ENCODE data around the gene LXN.
A peak's percentile ranks its signal among the peaks of the same experiment; 100 is the strongest.
"Not testable (repeated sequence)": the region's sequence is repeated elsewhere in the genome, so short reads cannot be mapped to it uniquely, and the experiment has no call there.

The LXN gene

DNA sequence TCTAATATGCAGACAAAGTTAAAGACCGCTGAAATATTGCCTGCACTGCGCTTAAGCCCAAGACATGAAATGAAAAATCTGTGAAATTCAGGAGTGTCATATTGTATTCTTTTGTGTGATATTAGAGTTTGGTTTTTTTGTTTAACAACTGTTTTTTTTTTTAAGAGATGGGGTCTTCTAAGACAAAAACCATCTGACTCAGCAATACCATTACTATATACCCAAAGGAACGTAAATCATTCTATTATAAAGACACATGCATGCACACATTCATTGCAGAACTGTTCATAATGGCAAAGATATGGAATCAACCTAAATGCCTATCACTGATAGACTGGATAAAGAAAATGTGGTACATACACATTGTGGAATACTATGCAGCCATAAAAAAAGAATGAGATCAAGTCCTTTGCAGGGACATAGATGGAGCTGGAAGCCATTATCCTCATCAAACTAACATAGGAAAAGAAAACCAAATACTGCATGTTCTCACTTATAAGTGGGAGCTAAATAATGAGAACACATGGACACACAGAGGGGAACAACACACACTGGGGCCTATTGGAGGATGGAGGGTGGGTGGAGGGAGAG lies 21.5 kb upstream of the LXN start:
- H3K36me3 Mint-ChIP-seq (ENCODE audit: low read depth): peaks cover 54% of the 10 kb centered on the region
- DNase-seq, H3K27me3 Mint-ChIP-seq, H3K4me3 Mint-ChIP-seq, H3K27ac Mint-ChIP-seq, H3K4me1 Mint-ChIP-seq, H3K9me3 Mint-ChIP-seq, ATAC-seq: not testable (repeated sequence)

DNA sequence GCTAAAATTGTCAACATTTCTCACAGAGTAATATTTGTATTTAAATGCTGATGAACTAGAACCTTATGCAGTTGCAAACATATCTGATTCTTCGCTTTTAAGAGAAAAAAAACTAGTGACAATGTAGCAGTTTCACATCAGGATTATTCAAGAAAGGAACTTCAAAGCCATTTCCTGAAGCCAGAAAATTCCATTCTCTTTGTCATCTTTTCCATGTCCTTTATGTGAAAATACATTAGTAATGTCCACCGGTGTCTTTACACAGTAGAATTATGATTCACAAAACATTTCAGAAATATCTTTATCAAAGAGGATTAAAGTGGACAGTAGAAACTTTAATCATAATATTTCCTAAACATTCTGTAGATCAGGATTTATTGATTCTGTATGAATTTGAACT lies 12.7 kb upstream of the LXN start:
- H3K27ac Mint-ChIP-seq: no peak overlapping the region

DNA sequence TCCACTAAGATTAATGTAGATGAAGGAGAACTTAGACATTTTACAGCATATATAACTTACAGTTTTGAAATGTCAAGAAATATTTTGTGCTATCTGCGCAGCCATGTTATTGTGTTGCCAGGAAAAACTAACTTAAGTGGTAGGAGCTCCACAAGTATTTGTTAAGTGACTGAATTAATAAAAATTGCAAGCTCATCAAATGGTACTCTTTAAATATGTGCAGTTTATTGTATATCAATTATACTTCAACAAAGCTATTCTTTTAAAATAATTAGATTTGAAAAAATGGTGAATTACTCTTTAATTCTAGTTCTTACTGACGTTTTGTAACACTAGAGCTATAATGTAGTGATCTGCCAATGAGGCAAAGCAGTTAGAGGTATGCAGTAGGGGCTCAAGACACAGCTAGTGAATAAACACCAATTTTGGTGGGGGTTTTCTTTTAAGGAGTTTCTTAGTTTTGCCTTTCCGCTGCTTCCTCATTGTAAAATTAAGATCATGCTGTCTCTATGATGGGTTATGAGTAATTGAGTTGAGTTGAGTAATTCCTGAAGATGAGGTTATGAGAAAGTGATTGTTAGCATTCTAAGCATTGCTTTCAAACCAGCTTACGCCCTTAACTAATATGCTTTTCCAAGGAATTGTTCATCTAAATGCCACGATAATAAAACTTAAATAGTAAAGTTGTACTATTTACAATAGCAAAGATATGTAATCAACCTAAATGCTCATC lies 10.9 kb upstream of the LXN start:
- Mint-ChIP-seq H3K4me1 (peaks cover 2% of the 10 kb centered on the region), H3K9me3 (no peaks in the 10 kb centered on the region), H3K27ac (no peak overlapping the region), H3K4me3 (no peak overlapping the region), H3K27me3 (no peaks in the 10 kb centered on the region), H3K36me3 (ENCODE audit: low read depth) (peaks cover 22% of the 10 kb centered on the region)
- ATAC-seq (no peak), DNase-seq (no peak)

More for the DNA sequence above, 12.7 kb upstream of the LXN start:
- peaks cover 2% of the 10 kb centered on the region for H3K4me1 Mint-ChIP-seq
- ATAC-seq (no peak), DNase-seq (no peak)
- H3K9me3 Mint-ChIP-seq: no peaks in the 10 kb centered on the region
- peaks cover 24% of the 10 kb centered on the region for H3K36me3 Mint-ChIP-seq (ENCODE audit: low read depth)
- H3K27me3 Mint-ChIP-seq: no peaks in the 10 kb centered on the region
- no peak overlapping the region for H3K4me3 Mint-ChIP-seq

DNA sequence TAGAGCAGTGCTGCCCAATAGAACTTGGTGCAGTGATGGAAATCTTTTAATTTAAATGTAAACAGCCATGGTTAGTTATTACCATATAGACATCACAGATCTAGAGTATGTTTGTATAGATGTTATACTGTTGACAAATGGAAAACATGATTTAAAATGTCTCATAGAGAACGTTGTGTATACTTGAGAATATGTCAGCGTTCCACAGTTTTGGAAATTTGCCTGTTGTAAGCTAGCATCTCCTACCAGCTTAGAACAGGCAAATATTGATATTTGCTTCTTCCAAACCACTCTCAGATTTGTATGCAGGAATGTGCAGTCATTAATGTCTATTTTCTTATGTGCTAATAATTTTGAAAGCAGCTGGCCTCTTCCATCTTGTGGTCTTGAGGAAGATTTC lies 8.4 kb upstream of the LXN start:
- DNase-seq (no peak), ATAC-seq (no peak)
- peaks cover 2% of the 10 kb centered on the region for H3K4me1 Mint-ChIP-seq
- no peaks in the 10 kb centered on the region for H3K9me3 Mint-ChIP-seq
- no peak overlapping the region for H3K4me3 Mint-ChIP-seq
- peaks cover 26% of the 10 kb centered on the region for H3K36me3 Mint-ChIP-seq (ENCODE audit: low read depth)
- no peak overlapping the region for H3K27ac Mint-ChIP-seq
- H3K27me3 Mint-ChIP-seq: no peaks in the 10 kb centered on the region

DNA sequence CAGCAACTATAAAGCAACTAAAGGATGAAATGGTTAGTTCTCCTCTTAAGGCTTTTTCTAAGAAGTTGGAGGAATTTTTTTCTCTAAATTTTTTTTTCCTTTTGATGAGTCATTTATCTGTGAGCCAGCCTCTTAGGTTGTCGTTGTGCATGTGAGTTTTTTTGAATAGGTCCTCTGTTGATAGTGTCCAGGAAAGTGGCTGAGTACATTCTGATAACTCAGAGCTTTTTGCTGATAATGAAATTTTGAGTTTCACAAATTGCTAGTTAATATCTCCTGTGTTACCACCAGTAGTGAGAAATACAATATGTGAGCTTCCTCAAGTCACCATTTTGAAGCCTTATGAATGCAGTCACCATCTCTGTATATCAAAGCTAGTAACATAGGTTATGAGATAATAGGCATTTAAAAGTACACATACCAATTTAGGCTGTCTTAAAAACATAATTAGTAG lies 7.1 kb upstream of the LXN start:
- Mint-ChIP-seq H3K27me3 (no peaks in the 10 kb centered on the region), H3K4me1 (no peaks in the 10 kb centered on the region), H3K9me3 (no peaks in the 10 kb centered on the region), H3K4me3 (no peak overlapping the region), H3K27ac (no peak overlapping the region), H3K36me3 (ENCODE audit: low read depth) (peaks cover 20% of the 10 kb centered on the region)
- DNase-seq (no peak), ATAC-seq (no peak)

DNA sequence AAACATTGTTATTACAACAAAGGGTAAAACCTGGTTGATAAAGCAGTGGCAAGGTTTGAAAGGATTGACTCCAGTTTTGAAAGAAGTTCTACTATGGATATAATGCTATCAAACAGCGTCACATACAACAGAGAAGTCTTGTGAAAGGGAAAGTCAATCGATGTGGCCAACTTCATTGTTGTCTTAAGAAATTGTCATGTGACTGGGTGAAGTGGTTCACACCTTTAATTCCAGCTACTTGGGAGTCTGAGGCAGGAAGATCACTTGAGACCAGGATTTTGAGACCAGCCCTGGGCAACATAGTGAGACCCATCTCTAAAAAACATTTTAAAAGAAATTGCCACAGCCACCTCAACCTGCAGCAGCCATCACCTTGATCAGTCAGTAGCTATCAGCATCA lies 6.2 kb upstream of the LXN start:
- no peak for DNase-seq
- Mint-ChIP-seq H3K27me3 (no peaks in the 10 kb centered on the region), H3K36me3 (ENCODE audit: low read depth) (peaks cover 19% of the 10 kb centered on the region), H3K9me3 (no peaks in the 10 kb centered on the region), H3K4me1 (no peaks in the 10 kb centered on the region), H3K27ac (no peak overlapping the region), H3K4me3 (no peak overlapping the region)
- no peak for ATAC-seq

DNA sequence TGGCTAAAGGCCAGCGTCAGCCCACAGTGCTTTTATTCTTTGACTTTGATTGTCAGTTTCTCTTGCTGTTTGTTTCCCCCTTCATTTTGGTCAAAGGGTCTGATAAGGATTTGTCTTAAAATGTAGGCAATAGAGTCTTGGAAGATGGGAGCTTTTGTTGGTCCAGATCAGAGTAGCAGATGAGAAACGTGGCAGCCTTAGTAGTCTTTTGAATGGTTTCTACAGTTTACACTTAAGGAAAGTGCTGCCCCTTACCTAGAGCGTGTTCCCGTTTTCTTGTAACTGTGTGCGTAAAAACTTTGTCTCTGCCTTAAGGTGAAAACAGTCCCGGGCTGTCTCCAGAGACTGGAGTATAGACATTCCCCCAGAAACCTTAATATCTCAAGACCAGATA lies 630 bp downstream of the LXN start:
- no peak for ATAC-seq
- Mint-ChIP-seq H3K36me3 (ENCODE audit: low read depth) (peaks cover 33% of the 10 kb centered on the region), H3K9me3 (no peaks in the 10 kb centered on the region), H3K27me3 (no peaks in the 10 kb centered on the region), H3K27ac (peak overlapping the region; percentile 74), H3K4me1 (peaks cover 15% of the 10 kb centered on the region), H3K4me3 (peak overlapping the region; percentile 90)
- no peak for DNase-seq

DNA sequence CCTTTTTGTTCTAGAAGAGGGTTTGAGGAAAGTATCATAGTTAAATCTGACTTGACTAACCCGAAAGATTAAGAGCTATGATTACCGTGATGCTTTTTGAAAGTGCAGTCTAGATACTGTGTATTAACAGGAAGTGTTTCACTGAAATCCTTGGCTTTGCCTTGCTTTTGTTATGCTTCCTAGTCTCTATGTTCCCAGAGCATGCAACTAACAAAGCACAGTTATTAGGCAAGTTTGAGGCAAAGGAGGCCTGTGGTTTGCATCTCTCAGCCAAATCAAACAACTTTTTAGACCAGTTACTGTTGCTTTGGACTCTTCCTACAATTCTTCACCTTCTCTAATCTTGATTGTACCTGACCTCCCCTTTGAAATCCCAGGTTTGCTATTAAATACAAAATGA lies 3.9 kb downstream of the LXN start:
- Mint-ChIP-seq H3K27ac (no peak overlapping the region), H3K27me3 (no peaks in the 10 kb centered on the region), H3K4me3 (no peak overlapping the region), H3K36me3 (ENCODE audit: low read depth) (peaks cover 50% of the 10 kb centered on the region), H3K9me3 (no peaks in the 10 kb centered on the region), H3K4me1 (peaks cover 15% of the 10 kb centered on the region)
- no peak for DNase-seq
- ATAC-seq: no peak

DNA sequence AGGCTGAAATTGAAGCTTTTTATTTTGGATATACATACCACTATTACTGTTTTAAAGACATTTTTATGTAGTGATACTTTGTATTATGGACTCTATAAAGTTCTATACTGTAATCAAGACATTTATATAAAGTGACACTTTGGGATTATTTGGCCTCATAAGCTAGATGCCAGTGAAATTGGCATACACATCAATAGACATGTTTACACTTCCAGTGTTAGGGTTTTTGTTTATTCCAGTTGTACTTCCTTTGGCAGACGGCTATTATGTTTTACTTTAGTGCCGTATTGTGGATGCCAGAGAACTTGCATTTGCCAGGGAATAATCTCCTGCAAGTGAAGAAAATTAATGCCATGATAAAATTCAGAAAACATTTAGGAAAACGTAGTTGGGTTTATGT lies 6.0 kb downstream of the LXN start:
- Mint-ChIP-seq H3K36me3 (ENCODE audit: low read depth) (peaks cover 50% of the 10 kb centered on the region), H3K9me3 (no peaks in the 10 kb centered on the region), H3K27ac (no peak overlapping the region), H3K27me3 (no peaks in the 10 kb centered on the region), H3K4me1 (peaks cover 7% of the 10 kb centered on the region), H3K4me3 (no peak overlapping the region)
- ATAC-seq: no peak
- no peak for DNase-seq

DNA sequence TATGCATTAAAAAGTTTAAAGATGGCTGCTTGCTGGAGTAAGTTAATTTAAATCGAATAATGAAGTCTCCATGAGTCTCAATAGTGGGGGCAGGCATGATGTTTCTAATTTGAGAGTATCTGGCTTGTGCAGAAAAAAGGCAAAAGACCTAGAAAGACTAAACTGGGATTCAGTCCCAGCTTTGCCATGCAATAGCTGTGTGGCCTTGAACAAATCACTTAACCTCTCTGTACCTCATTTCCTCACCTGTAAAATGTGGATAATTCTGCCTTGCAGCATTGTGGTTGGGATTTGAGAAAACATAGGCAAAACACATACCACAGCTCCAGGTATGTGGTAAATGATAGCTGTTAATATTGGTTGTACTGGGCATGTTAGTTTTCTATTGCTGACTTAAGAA lies 8.6 kb downstream of the LXN start:
- Mint-ChIP-seq H3K27ac (no peak overlapping the region), H3K27me3 (no peaks in the 10 kb centered on the region), H3K4me3 (no peak overlapping the region), H3K9me3 (no peaks in the 10 kb centered on the region), H3K36me3 (ENCODE audit: low read depth) (peaks cover 54% of the 10 kb centered on the region), H3K4me1 (peaks cover 7% of the 10 kb centered on the region)
- ATAC-seq: no peak
- no peak for DNase-seq

DNA sequence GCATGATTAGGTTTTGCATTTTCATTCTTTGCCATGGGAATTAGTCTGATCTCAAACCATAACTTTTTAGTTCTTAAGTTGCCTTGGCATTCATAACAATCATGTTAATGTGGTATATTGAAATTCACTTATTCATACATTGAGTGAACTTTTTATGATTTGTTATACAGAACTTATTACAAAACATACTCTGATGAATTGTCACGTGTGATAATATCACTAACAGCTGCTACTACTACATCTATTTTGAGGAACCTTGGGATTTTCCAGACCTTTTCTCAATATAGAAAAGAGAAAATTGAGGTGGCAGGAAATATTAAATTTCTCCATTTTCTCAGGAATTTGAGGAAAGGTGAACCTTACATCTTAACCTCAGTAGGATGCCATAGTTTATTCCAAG lies 9.2 kb downstream of the LXN start:
- Mint-ChIP-seq H3K27ac (no peak overlapping the region), H3K4me1 (peaks cover 11% of the 10 kb centered on the region), H3K4me3 (no peak overlapping the region), H3K36me3 (ENCODE audit: low read depth) (peaks cover 55% of the 10 kb centered on the region), H3K9me3 (no peaks in the 10 kb centered on the region), H3K27me3 (no peaks in the 10 kb centered on the region)
- no peak for ATAC-seq
- DNase-seq: no peak

DNA sequence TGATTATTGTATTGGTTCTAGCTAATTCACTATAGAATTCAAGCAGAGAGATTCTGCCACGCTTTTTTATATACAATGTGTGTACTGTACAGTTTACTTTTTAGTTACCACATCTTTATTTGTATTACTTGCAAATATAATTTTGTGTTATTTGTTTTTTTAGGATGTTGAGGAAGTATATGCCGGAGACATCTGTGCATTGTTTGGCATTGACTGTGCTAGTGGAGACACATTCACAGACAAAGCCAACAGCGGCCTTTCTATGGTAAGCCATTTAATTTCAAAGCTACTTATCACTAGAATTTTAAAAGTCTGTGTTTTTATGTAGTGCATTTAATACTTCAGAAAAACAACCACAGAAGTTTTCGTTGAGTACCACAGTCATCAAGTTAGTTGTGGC lies 11.7 kb downstream of the LXN start:
- Mint-ChIP-seq H3K27ac (no peak overlapping the region), H3K36me3 (ENCODE audit: low read depth) (peaks cover 57% of the 10 kb centered on the region), H3K27me3 (no peaks in the 10 kb centered on the region), H3K4me3 (no peak overlapping the region), H3K9me3 (no peaks in the 10 kb centered on the region), H3K4me1 (peaks cover 13% of the 10 kb centered on the region)
- ATAC-seq: no peak
- no peak for DNase-seq

DNA sequence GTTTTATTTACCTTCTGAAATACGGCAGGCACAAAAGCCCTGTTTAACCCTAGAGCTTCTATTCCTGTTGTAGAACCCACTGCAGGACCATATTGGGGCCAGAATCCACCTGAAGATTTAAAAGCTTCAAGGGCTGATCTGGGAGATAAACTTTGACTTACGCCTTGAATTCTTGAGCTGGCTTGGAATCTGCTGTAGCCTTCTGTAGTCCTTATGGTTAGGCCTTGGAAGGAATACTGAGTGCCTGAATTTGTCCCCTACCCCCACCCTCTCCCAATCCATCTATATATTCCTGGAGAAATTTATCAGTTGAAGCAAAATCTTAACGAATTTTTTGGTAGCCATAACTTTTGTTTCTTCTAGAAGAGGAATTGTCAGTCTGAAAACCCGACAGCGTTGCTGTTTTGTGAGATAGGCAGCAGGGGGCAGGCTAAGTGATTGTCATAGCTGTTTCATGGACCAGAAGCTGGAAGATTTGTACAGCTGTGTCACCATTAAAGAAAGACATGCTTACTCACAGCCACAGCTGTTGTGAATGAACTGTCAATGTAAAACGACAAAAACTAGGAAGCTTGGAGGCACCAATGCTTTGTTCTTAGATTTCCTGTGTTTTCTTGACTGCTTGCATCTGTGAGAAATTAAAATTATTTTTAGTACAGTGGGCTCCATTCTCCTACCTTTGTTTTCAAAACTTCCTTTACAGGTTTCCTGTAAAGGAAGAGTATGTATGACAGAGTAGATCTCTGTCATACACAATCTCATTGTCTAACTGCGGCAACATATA lies 12.8 kb downstream of the LXN start:
- Mint-ChIP-seq H3K4me1 (peaks cover 13% of the 10 kb centered on the region), H3K36me3 (ENCODE audit: low read depth) (peaks cover 51% of the 10 kb centered on the region), H3K27me3 (no peaks in the 10 kb centered on the region), H3K9me3 (no peaks in the 10 kb centered on the region), H3K4me3 (no peak overlapping the region), H3K27ac (no peak overlapping the region)
- peak; percentile 41 for DNase-seq
- peak; percentile 66 for ATAC-seq

DNA sequence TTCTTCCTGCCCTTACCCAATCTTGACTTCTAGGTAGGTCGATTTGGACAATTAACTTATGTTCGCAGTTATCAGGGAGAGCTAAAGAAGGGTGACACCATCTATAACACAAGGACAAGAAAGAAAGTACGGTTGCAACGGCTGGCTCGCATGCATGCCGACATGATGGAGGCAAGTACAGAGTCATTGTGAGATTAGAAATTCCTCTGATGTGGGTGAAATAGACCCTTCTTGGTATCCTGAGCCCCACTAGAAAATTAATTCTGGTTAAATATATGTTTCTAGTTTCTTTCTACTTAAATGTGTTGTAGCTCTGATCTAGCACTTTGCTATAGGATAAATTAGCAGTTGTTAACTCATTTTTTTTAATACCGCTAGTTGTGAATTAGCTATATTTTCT lies 13.6 kb downstream of the LXN start:
- Mint-ChIP-seq H3K27ac (no peak overlapping the region), H3K4me3 (no peak overlapping the region), H3K4me1 (peaks cover 13% of the 10 kb centered on the region), H3K36me3 (ENCODE audit: low read depth) (peaks cover 51% of the 10 kb centered on the region), H3K9me3 (no peaks in the 10 kb centered on the region), H3K27me3 (no peaks in the 10 kb centered on the region)
- DNase-seq (no peak), ATAC-seq (no peak)

DNA sequence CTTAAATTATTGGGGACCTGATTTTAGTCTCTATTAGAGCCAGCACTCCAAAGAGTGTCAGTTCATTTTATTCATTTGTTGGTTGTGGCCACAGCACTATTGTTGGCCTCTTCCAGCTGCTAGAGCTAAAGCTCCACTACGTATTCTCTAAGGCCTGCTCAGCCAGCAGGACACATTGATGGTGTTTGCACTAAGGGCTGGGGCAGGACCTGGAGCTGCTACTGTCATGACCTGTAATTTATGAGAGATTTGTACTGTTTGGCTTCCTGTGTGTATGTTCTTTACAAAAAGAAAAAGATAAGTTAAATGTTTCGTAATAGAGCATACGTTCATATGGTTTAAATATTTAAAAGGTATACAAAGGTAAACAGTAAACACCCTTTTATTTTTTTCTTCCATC lies 20.0 kb downstream of the LXN start:
- no peak for DNase-seq
- no peaks in the 10 kb centered on the region for H3K9me3 Mint-ChIP-seq
- peaks cover 6% of the 10 kb centered on the region for H3K4me1 Mint-ChIP-seq
- H3K4me3 Mint-ChIP-seq: no peak overlapping the region
- no peaks in the 10 kb centered on the region for H3K27me3 Mint-ChIP-seq
- peaks cover 46% of the 10 kb centered on the region for H3K36me3 Mint-ChIP-seq (ENCODE audit: low read depth)
- no peak overlapping the region for H3K27ac Mint-ChIP-seq
- no peak for ATAC-seq
